ENCODE results near the gene RPL14.

The RPL14 gene

DNA sequence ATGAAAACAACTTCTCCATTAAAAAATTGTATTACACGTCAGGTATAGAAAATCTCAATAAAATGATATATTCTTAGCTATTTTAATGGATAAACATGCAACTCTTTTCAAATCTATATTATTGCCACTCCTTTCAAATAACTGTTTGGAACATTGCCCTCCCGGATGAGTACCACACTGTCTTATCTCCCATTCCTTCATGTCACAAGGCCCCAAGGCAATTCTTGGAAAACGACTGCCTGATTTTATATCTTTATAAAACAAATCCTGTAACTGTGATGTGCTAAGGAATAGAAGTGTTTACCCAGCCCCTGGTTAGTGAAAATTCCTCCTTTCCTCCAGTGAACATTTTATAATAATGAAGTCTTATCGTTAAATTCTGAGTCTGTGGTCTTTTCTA, 13.6 kb downstream of the RPL14 start:
- Histone ChIP-seq H3K27ac (no peak overlapping the region), H3K4me3 (no peak overlapping the region), H3K4me1 (no peaks in the 10 kb centered on the region), H3K9me3 (no peaks in the 10 kb centered on the region), H3K36me3 (peaks cover 0 to 11% (median 4%) of the 10 kb centered on the region in 3 donors), H3K27me3 (no peaks in the 10 kb centered on the region)
- TF ChIP-seq, protein P1, sequence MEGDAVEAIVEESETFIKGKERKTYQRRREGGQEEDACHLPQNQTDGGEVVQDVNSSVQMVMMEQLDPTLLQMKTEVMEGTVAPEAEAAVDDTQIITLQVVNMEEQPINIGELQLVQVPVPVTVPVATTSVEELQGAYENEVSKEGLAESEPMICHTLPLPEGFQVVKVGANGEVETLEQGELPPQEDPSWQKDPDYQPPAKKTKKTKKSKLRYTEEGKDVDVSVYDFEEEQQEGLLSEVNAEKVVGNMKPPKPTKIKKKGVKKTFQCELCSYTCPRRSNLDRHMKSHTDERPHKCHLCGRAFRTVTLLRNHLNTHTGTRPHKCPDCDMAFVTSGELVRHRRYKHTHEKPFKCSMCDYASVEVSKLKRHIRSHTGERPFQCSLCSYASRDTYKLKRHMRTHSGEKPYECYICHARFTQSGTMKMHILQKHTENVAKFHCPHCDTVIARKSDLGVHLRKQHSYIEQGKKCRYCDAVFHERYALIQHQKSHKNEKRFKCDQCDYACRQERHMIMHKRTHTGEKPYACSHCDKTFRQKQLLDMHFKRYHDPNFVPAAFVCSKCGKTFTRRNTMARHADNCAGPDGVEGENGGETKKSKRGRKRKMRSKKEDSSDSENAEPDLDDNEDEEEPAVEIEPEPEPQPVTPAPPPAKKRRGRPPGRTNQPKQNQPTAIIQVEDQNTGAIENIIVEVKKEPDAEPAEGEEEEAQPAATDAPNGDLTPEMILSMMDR (IDR thresholded peaks at IDR 0.05), result no peak
- DNase-seq, result no peak
- intact Hi-C loops (cut with DNase I; ENCODE audit: low total_unique reads), result no loop called here

DNA sequence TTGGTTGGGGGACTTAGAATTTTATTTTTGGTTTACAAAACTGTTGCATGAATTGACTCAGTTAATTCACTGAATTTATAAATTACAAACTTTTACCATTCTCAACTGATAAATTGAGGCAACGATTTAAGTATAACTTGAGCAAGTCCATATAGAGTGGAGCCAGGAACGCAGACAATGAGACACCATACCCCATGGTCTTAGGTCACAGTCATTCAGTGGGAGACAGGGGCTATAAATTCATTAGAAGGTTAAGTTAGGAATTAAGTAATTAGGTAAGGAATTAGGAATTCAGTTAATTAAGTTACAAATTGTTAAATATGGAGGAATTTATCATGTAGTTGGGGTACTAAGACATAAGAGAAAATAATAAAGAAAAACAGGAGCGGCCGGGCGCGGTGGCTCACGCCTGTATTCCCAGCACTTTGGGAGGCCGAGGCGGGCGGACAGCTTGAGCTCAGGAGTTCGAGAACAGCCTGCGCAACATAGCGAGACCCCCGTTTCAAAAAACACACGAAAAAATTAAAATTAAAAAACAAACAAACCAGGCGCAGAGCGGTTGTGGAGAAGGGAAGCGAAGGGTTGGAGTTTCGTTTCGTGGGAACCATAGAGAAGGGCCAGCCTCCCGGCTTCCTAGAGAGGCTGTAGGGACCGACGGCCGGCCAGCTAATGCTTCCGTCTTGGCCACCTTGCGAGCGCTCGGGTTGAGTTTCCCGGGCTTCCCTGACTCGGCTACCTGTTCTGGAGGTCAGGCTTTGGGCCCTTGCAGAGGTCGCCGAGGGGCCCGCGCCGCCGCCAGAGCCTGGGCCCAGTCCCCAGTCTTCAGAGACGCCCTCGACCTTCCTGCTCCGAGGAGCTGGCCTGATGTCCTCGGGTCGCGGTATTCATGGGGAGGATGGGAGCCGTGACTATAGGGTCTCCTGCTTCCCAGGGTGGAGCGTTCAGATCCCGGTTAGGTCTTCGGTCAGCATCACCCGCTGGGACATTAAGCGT, 19.6 kb downstream of the RPL14 start, which contains the start of gene ZNF619:
Gene ZNF619 (plus strand): TSS at position 645 of the 993 bp plus-strand sequence. CDS start 858 bp downstream, outside the sequence.
- Histone ChIP-seq H3K27me3 (no peaks in the 10 kb centered on the region), H3K36me3 (peaks cover 0 to 29% (median 9%) of the 10 kb centered on the region in 3 donors), H3K4me1 (peaks cover 0 to 13% (median 5%) of the 10 kb centered on the region in 4 donors), H3K27ac (peak within 1 kb of the TSS; percentile 71), H3K9me3 (no peaks in the 10 kb centered on the region), H3K4me3 (peak within 1 kb of the TSS; percentile 66 to 72)
- peak; percentile 74 to 83 for DNase-seq
- intact Hi-C loops (cut with DNase I; ENCODE audit: low total_unique reads), result loop anchor here (2.0 kb wide), 1 partner anchor 18 kb away; no protein-coding TSS in a partner anchor
- TF ChIP-seq, protein P1 (IDR thresholded peaks at IDR 0.05), result no peak

DNA sequence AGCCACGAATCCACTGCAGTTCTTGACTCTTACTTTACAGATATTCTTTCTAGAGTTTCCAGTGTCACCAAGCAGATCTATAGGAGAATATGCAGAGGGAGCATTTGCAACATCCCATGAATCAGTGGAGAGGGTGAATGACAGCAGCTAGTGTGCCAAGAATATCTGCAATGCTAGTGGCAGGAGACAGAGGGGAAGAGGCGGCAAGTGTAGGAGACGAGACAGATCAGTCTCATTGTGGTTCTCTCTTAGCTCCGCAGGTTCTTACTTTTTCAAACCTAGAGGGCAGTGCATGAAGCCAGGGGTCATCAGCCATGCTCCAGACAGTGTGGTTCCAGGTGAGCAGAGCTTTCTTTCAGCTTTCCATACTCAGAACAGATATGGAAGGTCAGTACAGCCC, 20.5 kb downstream of the RPL14 start:
- no peak for DNase-seq
- intact Hi-C loops (cut with DNase I; ENCODE audit: low total_unique reads), result loop anchor here (2.0 kb wide), 1 partner anchor 19 kb away; no protein-coding TSS in a partner anchor
- Histone ChIP-seq H3K27ac (peak overlapping the region in 1 of 2 donors; percentile 71), H3K9me3 (no peaks in the 10 kb centered on the region), H3K4me1 (peaks cover 0 to 13% (median 5%) of the 10 kb centered on the region in 4 donors), H3K27me3 (no peaks in the 10 kb centered on the region), H3K36me3 (peaks cover 7 to 38% (median 18%) of the 10 kb centered on the region in 3 donors), H3K4me3 (peak overlapping the region; percentile 66 to 72)
- TF ChIP-seq, protein P1 (IDR thresholded peaks at IDR 0.05), result no peak

DNA sequence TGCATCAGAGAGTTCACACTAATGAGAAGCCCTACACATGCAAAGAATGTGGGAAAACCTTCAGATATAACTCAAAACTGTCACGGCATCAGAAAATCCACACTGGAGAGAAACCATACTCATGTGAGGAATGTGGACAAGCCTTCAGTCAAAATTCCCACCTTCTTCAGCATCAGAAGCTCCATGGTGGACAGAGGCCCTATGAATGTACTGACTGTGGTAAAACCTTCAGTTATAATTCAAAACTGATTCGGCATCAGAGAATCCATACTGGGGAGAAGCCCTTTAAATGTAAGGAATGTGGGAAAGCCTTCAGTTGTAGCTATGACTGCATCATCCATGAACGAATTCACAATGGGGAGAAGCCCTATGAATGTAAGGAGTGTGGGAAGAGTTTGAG, 30.0 kb downstream of the RPL14 start:
- DNase-seq, result no peak
- peaks cover 3 to 26% (median 25%) of the 10 kb centered on the region in 3 donors for H3K9me3 ChIP-seq
- TF ChIP-seq, protein P1 (IDR thresholded peaks at IDR 0.05), result no peak
- no peak overlapping the region for H3K4me3 ChIP-seq
- no peaks in the 10 kb centered on the region for H3K4me1 ChIP-seq
- H3K27me3 ChIP-seq, result no peaks in the 10 kb centered on the region
- intact Hi-C loops (cut with DNase I; ENCODE audit: low total_unique reads), result no loop called here
- peaks cover 59 to 75% (median 63%) of the 10 kb centered on the region in 3 donors for H3K36me3 ChIP-seq
- H3K27ac ChIP-seq, result no peak overlapping the region

DNA sequence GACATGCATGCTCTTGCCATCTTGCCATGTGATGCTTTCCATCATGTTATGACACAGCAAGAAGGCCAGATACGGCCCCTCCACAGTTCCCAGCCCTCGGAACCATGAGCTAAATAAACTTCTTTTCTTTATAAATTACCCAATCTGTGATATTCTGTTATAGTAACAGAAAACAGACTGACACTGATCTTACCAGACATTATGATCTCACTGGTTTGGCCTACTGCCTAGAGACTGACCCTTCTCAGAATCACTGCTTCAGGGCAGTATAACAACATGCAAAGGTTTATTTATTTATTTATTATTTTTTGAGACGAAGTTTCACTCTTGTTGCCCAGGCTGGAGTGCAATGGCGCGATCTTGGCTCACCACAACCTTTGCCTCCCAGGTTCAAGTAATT, 33.8 kb downstream of the RPL14 start:
- Histone ChIP-seq H3K36me3 (peaks cover 22 to 38% (median 29%) of the 10 kb centered on the region in 3 donors), H3K27ac (no peak overlapping the region), H3K9me3 (peaks cover 3 to 26% (median 25%) of the 10 kb centered on the region in 3 donors), H3K4me3 (no peak overlapping the region), H3K27me3 (no peaks in the 10 kb centered on the region), H3K4me1 (no peaks in the 10 kb centered on the region)
- intact Hi-C loops (cut with DNase I; ENCODE audit: low total_unique reads), result no loop called here
- TF ChIP-seq, protein P1 (IDR thresholded peaks at IDR 0.05), result no peak
- no peak for DNase-seq
